Tibial artery (tissue), 4 donors: Measurements from ENCODE around the gene ARHGAP11A.

Experiments used
- DNase-seq, 2 donors: peaks; one replicate each; pipeline ENCODE4 v3.0.0-alpha.2; 2019
- H3K27ac ChIP-seq, 2 donors: fragments of 200-600 bp; sonication (generic) in 1 of 2; 1 replicate in 1 of 2; 2 replicates in 1 of 2; pipeline ENCODE4 v1.5.1; 2018 to 2019; ENCODE audit warnings: mild to moderate bottlenecking in 1 of 2
- H3K27me3 ChIP-seq, 2 donors: fragments of 200-600 bp; sonication (generic) in 1 of 2; one replicate each; pipeline versions ENCODE4 v1.5.1 to v1.6.0; 2016 to 2019
- H3K36me3 ChIP-seq, 3 donors: fragments of 200-600 bp; sonication (generic) in 2 of 3; one replicate each; pipeline ENCODE4 v1.5.1; 2016 to 2019; ENCODE audit warnings: mild to moderate bottlenecking in 2 of 3
- H3K4me1 ChIP-seq, 4 donors: fragments of 200-600 bp; sonication (generic) in 2 of 4; 1 replicate in 3 of 4; 2 replicates in 1 of 4; pipeline ENCODE4 v1.5.1; 2016 to 2019
- H3K4me3 ChIP-seq, 2 donors: fragments of 200-600 bp; sonication (generic) in 1 of 2; 1 replicate in 1 of 2; 2 replicates in 1 of 2; pipeline ENCODE4 v1.5.1; 2018 to 2019; ENCODE audit warnings: mild to moderate bottlenecking in 2 of 2
- H3K9me3 ChIP-seq, 3 donors: fragments of 200-600 bp; sonication (generic) in 1 of 3; one replicate each; pipeline ENCODE4 v1.5.1; 2016 to 2019
- intact Hi-C: fragments of 100-400 bp; cut with DNase I; formaldehyde crosslinking; loops from one replicate; pipeline ENCODE4 v1.15.0; 2023; ENCODE audit warnings: low total_unique reads
- TF ChIP-seq, protein P1 (sequence below), 2 experiments: fragments of 200-600 bp in 1 of 2; fragments of 450-650 bp in 1 of 2; IDR thresholded peaks; one replicate each; pipeline ENCODE4 v1.5.1; 2017 to 2019; ENCODE audit warnings: antibody characterized with exemption in 2 of 2, mild to moderate bottlenecking in 1 of 2, moderate library complexity in 1 of 2

The ARHGAP11A gene

DNA sequence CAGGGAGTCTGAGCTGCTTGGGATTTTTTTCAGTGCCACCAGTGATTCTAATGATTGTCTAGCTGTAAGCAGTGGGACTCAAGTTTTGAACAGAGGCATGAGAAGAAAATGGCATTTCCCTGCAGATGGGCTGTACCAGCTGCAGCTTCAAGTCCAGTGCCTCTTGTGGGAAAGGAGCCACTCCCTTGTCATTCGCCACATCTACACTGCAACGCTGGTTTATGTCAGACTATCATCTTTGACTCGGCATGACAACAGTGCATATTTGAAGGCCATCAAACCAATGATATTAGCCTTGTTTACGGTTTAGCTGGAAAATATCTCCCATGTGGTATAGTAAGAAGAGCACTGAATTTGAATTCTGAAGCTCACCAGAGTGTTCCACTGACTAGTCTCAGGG, 48.4 kb downstream of the ARHGAP11A start:
- peaks cover 0 to 15% (median 9%) of the 10 kb centered on the region in 4 donors for H3K4me1 ChIP-seq
- H3K27ac ChIP-seq, result no peak overlapping the region
- no peaks in the 10 kb centered on the region for H3K9me3 ChIP-seq
- TF ChIP-seq, protein P1, sequence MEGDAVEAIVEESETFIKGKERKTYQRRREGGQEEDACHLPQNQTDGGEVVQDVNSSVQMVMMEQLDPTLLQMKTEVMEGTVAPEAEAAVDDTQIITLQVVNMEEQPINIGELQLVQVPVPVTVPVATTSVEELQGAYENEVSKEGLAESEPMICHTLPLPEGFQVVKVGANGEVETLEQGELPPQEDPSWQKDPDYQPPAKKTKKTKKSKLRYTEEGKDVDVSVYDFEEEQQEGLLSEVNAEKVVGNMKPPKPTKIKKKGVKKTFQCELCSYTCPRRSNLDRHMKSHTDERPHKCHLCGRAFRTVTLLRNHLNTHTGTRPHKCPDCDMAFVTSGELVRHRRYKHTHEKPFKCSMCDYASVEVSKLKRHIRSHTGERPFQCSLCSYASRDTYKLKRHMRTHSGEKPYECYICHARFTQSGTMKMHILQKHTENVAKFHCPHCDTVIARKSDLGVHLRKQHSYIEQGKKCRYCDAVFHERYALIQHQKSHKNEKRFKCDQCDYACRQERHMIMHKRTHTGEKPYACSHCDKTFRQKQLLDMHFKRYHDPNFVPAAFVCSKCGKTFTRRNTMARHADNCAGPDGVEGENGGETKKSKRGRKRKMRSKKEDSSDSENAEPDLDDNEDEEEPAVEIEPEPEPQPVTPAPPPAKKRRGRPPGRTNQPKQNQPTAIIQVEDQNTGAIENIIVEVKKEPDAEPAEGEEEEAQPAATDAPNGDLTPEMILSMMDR (IDR thresholded peaks at IDR 0.05), result no peak
- H3K4me3 ChIP-seq, result no peak overlapping the region
- H3K27me3 ChIP-seq, result no peaks in the 10 kb centered on the region
- H3K36me3 ChIP-seq, result no peaks in the 10 kb centered on the region
- intact Hi-C loops, result loop anchor here (10.0 kb wide), 1 partner anchor 181 kb away; no protein-coding TSS in a partner anchor
- DNase-seq, result no peak

DNA sequence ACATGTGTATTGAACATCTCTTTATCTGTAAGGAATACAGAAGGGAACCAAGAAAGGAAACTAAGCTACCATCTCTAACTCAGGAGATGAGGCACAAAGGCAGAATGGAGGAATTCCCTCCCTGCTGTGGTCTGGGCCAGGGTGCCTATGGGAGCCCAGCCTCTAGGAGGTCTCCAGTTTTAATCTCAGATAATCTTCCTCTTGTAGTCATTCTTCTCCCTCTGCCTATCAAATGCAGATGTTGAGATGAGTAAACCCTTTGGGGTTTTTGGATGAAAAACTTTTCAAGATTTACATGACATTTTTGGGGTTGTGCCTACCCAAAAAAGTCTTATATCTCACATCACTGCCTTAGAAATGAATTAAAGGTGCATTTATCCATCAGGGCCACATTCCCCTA, 49.5 kb downstream of the ARHGAP11A start:
- Histone ChIP-seq H3K4me3 (no peak overlapping the region), H3K27me3 (no peaks in the 10 kb centered on the region), H3K9me3 (no peaks in the 10 kb centered on the region), H3K36me3 (no peaks in the 10 kb centered on the region), H3K27ac (no peak overlapping the region), H3K4me1 (peaks cover 0 to 4% (median 2%) of the 10 kb centered on the region in 4 donors)
- no peak for DNase-seq
- intact Hi-C loops, result loop anchor here (10.0 kb wide), 1 partner anchor 180 kb away; no protein-coding TSS in a partner anchor
- TF ChIP-seq, protein P1 (IDR thresholded peaks at IDR 0.05), result no peak

DNA sequence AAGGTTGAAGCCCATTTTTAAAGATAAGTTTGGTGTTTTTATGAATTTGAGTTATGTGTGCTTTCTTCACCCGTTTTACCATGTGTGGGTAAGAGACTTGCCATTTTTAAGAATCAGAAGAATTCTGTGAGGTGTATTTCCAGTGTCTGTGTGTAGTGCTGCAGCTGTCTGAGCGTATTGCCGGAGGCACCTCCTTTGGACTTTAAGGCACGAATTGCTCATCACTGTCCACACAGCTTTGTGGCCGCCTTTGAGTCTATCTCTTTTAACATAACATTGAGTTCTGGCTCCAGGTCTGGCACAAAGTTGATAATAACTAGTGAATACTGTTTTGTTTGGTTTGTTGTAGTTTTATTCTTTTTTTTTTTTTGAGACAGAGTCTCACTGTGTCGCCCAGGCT, 52.0 kb downstream of the ARHGAP11A start:
- peaks cover 0 to 2% of the 10 kb centered on the region in 2 donors for H3K27me3 ChIP-seq
- no peaks in the 10 kb centered on the region for H3K36me3 ChIP-seq
- DNase-seq, result no peak
- TF ChIP-seq, protein P1 (IDR thresholded peaks at IDR 0.05), result no peak
- no peaks in the 10 kb centered on the region for H3K9me3 ChIP-seq
- H3K27ac ChIP-seq, result no peak overlapping the region
- intact Hi-C loops, result loop anchor here (10.0 kb wide), 1 partner anchor 177 kb away; no protein-coding TSS in a partner anchor
- no peaks in the 10 kb centered on the region for H3K4me1 ChIP-seq
- H3K4me3 ChIP-seq, result no peak overlapping the region

DNA sequence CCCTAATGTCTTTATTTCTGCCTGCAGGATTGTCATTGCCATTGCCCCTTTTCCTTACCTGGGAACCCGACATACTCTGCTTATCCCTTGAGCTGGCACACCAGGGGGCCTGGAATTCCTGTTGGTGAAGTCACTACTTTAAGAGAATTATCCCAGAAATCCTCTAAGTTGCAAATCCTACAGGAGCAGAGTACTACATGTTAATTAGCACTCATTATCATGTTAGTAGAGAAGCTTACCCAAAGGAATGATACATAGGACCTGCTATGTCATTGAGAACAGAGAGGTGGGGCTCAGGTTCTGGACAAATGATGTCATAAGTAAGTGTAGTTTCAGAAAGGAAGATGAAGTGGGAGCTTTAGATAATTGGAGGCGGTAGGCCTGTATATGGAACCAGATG, 53.6 kb downstream of the ARHGAP11A start:
- peaks cover 0 to 5% of the 10 kb centered on the region in 2 donors for H3K27me3 ChIP-seq
- no peaks in the 10 kb centered on the region for H3K4me1 ChIP-seq
- no peaks in the 10 kb centered on the region for H3K9me3 ChIP-seq
- H3K27ac ChIP-seq, result no peak overlapping the region
- TF ChIP-seq, protein P1 (IDR thresholded peaks at IDR 0.05), result no peak
- H3K4me3 ChIP-seq, result no peak overlapping the region
- no peaks in the 10 kb centered on the region for H3K36me3 ChIP-seq
- no peak for DNase-seq
- intact Hi-C loops, result loop anchor here (10.0 kb wide), 1 partner anchor 176 kb away; no protein-coding TSS in a partner anchor

DNA sequence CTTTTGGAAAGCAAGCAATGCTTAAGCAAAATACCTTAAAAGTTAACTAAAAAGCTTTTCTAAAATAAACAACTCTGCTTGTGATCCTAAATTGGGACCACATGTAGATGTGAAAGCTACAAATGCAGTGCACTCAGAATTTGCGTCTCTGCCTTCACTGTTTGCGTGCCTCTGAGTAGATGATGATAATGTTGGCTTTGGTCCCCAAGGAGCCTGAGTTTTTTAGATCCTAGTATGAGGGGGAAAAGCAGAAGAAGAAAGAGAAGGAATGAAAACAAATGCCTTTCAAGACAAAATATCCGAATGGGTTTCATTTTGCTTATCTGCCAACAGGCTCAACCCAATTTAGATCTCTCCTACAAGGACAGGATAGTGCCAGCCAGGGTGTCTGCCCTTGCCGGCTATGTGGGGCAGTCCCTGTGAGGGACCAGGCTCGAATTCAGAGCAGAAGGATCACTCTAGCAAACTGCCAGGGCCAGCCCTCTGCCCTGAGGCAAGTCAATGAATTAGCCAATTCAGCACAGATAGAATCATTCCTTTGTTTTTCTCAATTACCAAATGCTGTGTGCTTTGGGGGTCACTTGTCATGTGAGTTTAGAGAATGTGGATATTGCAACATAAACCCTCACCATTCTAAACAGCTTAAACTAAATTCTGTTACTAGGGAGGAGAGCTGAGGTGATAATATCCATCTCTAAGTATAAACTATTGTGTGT, 54.8 kb downstream of the ARHGAP11A start:
- peak in 1 of 2 donors; percentile 36 for DNase-seq
- intact Hi-C loops, result loop anchor here (10.0 kb wide), 1 partner anchor 175 kb away; no protein-coding TSS in a partner anchor
- no peak overlapping the region for H3K27ac ChIP-seq

More for the DNA sequence above, 54.8 kb downstream of the ARHGAP11A start:
- H3K36me3 ChIP-seq, result no peaks in the 10 kb centered on the region
- H3K9me3 ChIP-seq, result no peaks in the 10 kb centered on the region
- H3K27me3 ChIP-seq, result peaks cover 0 to 5% of the 10 kb centered on the region in 2 donors
- H3K4me3 ChIP-seq, result no peak overlapping the region
- no peaks in the 10 kb centered on the region for H3K4me1 ChIP-seq
- TF ChIP-seq, protein P1 (IDR thresholded peaks at IDR 0.05), result no peak
